GM19043 (cell line): ENCODE measurements around the gene CALCOCO2.
"Not testable (repeated sequence)": the region's sequence is repeated elsewhere in the genome, so short reads cannot be mapped to it uniquely, and the experiment has no call there.

Source experiments
- ATAC-seq: cut with Tn5 transposase; IDR thresholded peaks from one replicate; pipeline ENCODE4 v1.9.1; 2021; ENCODE audit warnings: low read depth; ENCODE audit not compliant: unreplicated experiment

Gene CALCOCO2

DNA sequence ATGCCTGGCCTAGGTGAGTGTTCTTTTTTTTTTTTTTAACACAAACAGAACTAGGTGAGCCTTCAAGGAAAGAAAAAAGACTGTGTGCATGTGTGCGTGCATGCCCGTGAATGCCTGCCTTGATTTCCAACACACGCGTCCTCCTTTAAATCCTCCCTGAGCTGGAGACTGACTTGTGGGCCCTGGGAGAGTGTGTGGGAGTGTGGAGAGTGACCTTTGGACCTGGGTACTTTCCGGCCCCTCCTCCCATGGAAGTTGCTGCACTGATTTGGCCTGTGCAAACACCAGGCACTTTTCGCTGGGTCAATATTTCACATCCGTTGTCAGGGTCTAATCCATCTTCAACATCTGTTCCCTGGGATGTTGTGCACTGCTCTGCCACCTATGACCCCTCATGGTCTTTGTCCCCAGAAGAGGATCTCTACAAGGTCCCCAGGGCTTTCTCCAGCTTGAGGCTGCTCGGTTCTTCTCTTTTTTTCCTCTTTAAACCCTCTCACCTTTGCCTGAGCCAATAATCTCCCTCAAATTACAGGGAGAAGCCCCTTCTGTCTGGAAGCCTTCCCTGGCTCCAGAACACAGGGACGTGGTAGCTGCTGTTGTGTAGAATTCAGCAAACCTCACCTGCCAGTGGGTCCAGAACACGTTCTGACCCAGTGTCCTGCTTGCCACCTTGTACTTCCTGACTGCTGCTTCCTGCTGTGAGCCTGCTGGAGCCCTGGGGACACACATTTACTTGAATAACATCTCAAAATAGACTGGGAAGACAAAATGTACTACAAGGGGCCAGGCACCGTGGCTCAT, 40.9 kb downstream of the CALCOCO2 start:
- ATAC-seq = no peak

DNA sequence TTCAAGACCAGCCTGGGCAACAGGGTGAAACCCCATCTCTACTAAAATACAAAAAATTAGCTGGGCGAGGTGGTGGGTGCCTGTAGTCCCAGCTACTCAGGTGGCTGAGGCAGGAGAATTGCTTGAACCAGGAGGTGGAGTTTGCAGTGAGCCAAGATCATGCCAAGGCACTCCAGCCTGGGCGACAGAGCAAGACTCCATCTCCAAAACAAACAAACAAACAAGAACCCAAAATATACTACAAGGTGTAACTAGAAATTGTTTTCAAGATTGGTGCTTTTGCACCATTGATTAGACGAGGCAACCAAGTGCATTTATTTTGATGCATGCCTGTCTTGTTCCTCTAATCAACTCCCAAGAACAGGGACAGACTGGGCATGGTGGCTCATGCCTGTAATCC, 41.6 kb downstream of the CALCOCO2 start:
- not testable (repeated sequence) for ATAC-seq

DNA sequence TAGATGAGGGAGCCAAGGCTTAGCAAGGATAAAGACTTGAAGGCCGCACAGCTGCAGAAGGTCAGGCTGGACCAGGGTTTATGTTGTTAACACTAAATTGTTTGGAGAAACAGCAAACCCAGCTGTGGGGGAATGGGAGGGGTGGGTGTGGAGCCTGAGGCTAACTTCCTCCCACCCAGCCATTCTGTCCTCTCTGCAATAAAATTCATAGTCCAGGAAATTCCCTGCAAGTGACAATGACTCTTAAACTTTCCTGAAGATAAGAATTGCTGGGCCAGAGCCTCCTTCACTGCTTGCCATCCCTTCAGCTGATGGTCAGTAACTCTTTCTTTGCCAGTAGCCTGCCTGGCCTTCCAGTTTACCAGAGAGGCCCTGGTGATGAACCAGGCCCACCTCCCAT, 42.4 kb downstream of the CALCOCO2 start:
- no peak for ATAC-seq

DNA sequence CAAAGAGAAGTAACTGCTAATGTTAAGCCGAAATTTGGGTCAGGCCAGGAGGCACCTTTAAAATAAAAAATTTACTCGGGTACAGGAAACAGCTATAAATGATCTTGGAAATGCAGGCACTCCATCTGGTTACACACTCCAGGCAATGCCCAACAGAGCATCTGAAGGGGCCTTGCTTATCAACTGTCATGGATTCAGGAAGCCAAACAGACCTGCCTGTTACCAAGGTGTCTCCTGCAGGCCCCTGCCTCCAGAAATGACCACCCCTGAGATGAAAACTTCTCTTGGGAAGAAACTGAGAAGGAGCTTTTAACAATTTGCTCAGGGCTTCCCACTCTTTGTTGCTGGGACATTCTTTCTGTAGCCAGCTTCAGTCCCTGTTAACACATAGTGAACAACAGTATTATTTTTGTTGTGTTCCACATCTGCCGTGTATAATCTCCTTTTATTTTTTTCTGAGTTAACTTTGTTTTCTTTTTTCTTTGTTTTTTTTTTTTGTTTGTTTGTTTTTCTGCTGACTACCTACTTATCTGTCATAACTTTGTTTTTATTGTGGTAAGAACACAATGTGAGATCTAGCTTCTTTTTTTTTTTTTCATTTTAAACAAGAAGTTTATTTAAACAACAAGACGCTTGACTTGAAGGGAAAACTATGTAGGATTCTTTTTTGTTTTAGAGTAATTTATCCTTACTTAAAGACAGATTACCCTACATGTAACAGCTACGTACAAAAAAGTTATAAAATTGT, 43.0 kb downstream of the CALCOCO2 start:
- ATAC-seq = no peak

DNA sequence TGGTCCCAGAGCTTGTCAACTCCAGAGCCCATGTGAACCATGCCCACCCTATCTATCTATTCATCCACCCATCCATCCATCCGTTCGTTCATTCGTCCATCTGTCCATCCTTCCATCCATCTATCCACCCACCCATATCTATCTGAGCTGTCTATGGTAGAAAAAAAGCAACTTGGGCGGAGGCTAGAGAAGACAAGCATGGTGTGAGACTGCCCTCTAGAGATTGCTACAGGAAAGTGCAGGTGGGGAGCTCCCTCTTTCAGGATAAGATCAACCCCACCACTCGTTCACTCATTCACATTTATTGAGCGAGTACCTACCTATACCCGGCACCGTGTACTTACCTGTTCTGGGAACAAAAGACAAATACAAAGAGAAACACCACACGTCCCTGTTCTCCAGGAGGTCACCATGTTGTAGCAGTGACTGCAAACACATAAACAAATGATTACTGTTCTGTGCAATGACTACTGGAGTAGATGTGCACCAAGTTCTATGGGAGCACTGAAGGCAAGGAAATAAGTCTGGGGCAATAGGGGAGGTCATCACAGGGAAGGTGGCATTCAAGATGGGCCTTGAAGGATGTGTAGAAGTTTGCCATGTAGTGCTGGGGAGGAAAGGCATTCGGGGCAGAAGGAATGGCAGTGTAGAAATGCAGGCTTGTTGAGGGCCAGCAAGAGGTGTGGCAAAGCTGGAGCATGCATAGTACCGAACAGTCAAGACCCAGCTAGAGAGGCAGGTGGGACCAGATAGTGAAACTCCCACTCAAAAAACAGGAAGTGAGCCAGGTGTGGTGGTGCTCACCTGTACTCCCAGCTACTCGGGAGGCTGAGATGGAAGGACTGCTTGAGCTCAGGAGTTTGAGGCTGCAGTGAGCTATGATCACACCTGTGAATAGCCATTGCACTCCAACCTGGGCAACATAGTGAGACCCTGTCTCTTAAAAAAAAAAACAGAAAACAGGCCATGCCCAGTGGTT, 48.4 kb downstream of the CALCOCO2 start:
- no peak for ATAC-seq

DNA sequence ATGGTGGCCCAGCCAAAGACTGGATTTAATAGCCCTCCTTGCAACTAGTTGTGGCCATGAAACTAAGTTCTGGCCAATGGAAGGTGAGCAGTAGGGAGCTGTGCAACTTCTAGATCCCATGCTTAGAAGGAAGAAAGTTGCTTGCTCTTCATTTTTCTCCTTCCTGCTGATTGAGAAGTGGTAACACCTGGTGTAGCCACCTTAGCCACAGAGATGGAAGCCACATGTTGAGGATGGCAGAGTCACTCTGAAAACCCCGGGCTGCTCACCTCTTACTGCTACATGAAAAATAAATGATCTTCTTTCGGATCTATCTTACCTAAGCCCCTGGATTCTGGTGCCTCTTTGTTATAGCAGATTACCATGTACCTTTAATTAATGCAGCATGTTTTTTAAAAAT, 51.4 kb downstream of the CALCOCO2 start:
- no peak for ATAC-seq

DNA sequence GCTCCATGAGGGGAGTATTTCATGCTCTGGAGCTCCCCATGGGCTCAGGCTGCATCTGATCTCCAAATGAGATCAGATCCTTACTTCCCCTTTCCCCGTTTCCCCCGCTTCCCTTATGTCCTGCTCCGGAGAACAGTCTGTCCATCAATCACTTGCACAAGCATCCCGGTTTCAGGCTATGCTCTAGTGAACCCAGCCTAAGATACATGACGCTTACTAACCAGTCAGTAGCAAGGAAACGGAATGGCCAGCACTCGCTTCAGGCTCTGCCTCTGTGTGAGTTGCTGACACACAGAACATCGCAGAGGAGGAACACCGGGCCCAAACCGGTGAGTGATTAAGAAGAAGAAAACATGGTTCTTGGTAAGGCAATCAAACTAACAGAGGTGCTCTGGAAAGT, 52.3 kb downstream of the CALCOCO2 start:
- no peak for ATAC-seq

DNA sequence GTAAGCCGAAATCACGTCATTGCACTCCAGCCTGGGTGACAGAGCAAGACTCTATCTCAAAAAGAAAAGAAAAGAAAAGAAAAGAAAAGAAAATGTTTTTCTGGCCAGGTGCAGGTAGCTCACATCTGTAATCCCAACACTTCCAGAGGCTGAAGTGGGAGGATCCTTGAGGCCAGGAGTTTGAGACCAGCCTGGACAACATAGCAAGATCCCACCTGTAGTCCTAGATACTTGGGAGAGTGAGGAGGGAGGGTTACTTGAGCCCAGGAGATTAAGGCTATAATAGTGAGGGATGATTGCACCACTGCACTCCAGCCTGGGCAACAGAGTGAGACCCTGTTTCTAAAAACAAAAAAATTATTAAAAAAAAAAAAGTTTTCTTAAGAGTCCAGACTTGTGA, 59.3 kb downstream of the CALCOCO2 start:
- no peak for ATAC-seq

DNA sequence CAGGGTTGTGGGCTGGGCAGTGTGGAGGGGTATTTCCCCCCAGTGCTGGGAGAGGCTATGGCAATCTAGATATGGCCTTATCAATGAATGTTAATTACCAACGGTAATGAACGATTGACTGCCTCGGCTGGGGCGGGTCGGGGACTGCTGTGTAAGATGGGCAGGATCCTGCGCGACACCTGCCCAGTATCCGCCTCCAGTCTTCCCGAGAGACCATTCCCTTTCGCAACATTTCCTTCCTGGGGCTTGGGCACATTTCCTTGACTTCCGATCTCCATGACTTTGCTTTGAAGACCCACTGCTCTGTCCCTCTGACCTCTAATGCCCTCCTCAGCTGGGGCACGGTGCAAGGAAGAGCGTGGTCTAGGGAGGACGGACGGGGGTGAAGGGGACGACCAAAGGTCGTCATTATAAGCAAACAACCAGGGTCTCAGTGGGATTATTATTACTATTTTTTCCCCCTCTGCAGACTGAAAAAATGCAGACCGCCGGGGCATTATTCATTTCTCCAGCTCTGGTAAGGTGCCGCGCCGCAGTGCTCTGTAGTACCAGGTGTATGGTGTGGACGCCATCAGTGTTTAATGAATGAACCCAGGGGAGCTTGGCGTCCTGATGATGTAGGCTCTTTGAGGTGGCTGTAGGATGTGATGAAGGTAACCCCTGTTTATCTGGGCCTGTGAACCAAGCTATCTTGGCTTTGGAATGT, 62.3 kb downstream of the CALCOCO2 start:
- no peak for ATAC-seq

DNA sequence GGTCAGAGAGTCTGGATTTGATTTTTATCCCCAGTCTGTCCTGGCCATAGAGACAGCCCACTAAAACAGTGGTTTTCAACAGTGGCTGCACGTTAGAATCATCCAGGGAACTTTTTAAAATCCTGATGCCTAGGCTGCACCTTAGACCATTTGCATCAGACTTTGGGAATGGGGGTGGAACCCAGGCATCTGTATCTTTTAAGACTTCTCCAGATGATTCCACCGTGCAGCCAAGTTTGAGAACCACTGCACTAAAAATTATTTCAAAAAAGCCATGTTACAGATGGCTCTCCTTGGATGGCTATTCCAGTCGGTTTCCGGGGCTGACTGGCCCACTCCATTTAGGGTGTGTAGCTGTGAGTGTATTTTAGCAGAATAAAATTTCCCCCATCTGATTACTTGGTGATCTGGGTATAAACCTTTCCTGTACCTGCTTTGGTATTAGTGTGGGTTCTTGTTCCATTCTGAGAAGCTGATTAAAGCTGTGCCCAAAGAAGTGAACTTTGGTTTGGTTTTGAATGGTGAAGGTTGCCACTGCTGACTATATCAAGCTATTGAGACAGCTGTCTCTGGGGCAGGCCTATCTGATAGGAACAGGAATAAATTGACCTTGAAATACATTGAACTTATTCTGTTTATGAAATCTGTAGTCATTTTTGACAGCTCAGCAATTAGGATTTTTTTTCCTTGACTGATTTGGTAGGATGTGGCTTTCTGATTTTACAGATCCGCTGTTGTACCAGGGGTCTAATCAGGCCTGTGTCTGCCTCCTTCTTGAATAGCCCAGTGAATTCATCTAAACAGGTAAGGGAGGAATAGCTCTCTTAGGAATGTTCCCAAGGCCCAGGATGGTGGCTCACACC, 63.0 kb downstream of the CALCOCO2 start:
- ATAC-seq = no peak

DNA sequence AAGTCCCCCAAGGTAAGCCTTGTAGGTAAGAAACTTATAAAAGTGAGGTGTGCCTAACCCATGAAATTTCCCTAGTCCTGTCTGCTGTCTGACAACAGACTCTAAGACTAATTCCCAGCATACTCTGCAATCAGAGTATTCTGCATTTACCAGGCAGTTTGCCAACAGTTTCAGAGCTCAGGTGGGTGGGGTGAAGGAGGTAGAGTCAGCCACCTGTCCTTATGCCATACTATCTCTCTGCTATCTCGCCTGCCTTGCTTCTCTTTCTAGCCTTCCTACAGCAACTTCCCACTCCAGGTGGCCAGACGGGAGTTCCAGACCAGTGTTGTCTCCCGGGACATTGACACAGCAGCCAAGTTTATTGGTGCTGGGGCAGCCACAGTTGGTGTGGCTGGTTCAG, 64.1 kb downstream of the CALCOCO2 start:
- no peak for ATAC-seq

DNA sequence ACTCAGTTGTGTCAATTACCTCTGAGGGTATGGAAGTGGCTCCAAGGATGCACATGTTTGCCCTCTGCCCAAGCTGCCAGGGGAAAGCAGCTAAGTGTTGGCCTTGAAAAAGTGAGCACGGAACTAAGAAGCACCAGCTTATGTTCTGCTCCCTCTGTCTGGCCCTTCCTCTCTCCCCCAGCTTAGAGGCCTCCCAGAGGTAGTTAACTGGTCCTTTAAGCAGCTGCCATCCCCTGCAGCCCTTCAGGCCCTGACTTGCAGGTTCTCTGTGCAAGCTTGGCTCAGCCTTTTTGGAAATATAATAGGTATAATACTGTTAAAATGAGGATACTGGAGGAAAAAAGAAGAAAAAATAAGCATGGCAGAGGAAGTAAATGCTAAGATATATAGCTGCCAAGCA, 70.4 kb downstream of the CALCOCO2 start:
- ATAC-seq = no peak

DNA sequence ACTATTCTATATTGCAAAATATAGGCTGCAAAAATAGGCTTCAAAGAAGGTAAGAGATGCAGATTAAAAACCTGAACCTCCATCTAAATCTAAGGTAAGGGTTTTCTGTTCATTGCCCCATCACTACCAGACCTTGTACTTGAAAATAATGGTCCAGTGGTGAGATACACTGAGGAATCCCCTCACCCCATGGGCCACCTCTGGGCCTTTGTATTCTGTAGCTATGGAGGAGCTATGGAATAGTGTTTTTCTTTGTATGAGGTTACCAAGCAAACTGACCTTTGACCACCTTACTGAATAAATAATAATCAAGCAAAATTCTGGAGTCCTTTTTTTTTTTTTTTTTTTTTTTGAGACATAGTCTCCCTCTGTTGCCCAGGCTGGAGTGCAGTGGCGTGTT, 72.6 kb downstream of the CALCOCO2 start:
- ATAC-seq = no peak

DNA sequence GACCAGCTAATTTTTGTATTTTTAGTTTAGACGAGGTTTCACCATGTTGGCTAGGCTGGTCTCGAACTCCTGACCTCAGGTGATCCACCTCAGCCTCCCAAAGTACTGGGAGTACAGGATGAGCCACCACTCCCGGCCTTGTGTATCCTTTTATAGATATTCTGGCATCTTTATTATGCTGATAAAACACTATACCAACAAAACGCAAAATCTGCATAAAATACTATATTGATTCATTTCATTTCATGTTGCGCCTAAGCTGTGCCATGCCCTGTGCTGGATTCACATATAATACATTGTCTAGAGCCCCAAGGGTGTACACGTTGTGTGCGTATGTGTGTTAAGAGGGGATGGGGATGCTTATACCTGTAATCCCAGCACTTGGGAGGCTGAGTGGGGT, 73.6 kb downstream of the CALCOCO2 start:
- no peak for ATAC-seq

DNA sequence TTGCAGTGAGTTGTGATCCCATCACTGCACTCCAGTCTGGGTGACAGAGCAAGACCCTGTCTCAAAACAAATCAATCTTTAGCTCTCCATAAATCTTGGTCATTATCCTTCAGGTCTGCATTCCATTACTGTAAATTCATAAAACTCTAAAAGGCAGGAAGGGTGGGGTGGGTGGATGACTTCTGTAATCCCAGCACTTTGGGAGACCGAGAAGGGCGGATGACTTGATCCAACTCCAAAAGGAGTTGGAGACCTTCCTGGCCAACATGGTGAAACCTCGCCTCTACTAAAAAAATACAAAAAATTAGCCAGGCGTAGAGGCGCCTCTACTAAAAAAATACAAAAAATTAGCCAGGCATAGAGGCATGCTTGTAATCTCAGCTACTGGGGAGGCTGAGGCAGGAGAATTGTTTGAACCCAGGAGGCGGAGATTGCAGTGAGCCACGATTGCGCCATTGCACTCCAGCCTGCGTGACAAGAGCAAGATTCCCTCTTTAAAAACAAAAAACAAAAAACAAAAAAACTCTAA, 75.2 kb downstream of the CALCOCO2 start:
- no peak for ATAC-seq

DNA sequence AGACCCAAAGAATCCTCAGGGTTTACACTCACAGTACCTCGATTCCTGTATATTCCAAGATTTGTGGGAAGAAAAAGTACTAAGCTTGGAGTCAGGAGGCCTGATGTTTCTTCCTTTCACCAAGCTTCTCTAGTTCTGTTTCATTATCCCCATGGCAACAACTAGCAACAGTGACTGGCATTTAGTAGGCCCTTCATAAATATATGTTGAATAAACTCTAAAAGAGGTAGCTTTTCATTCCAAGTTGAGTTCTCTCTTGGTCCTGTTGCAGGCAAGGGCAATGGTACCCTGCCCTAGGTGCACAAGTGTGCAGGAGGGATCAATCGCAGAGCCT, 76.8 kb downstream of the CALCOCO2 start:
- no peak for ATAC-seq

DNA sequence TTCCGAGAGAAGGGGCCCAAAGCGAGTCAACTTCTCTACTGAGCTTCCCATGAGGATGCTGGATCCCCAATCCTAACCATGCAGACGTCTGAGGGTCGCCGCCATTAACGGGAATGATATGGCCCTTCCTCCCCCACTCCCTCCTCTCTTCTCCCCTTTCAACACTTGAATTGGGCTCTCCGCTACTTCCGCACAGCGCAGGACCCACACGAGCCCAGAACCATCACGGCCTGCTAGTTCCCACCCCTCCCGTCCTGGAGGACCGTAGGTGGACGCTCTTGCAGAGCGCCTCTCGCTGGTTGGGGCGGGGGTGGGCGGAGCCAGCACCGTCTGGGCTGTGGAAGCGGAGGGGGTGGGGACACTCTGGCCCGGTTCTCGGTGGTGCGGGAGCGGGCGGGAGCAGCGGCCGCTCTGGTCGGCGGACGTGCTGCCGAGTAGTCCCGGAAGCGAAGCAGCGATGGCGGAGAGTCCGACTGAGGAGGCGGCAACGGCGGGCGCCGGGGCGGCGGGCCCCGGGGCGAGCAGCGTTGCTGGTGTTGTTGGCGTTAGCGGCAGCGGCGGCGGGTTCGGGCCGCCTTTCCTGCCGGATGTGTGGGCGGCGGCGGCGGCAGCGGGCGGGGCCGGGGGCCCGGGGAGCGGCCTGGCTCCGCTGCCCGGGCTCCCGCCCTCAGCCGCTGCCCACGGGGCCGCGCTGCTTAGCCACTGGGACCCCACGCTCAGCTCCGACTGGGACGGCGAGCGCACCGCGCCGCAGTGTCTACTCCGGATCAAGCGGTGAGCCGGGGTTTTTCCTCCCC, 77.4 kb downstream of the CALCOCO2 start, which contains the start of gene UBE2Z:
Gene UBE2Z (plus strand): TSS at position 361 of the 797 bp plus-strand sequence. CDS start 97 bp downstream, at position 458.
- ATAC-seq = peak; percentile 75

DNA sequence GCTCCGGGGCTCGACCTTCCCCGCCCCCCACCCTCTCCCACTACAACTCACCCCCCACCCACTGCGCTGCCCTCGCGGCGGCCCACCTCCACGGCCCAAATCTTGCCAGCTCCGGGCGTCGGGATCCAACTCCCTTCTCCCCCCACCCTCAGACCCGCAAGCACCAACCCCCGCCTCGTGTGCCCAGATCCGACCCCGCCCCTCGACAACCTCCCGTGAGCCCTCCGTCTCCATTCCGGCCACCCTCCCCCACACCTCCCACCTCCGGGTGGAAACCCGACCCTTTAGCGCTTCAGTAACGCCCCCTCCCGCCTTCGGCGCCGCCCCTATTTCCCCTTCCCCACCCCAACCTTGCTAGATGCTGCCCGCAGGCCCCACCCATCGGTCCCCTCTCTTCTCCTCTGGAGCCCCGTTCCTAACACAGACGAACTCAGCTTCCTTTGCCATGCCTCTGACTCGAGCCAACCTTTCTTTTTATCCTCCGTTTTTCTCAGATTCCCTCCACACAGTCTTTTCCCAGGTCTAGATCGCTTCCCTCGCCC, 78.1 kb downstream of the CALCOCO2 start:
- peak; percentile 36 for ATAC-seq
